HG03558 (cell line): Measurements from ENCODE around the gene HSF4.
A peak's percentile ranks its signal among the peaks of the same experiment; 100 is the strongest.

Experiments used
- ATAC-seq: cut with Tn5 transposase; IDR thresholded peaks from one replicate; pipeline ENCODE4 v1.9.1; 2021; ENCODE audit warnings: moderate number of reproducible peaks; ENCODE audit not compliant: unreplicated experiment; ENCODE audit errors: extremely low read depth

HSF4 gene

DNA sequence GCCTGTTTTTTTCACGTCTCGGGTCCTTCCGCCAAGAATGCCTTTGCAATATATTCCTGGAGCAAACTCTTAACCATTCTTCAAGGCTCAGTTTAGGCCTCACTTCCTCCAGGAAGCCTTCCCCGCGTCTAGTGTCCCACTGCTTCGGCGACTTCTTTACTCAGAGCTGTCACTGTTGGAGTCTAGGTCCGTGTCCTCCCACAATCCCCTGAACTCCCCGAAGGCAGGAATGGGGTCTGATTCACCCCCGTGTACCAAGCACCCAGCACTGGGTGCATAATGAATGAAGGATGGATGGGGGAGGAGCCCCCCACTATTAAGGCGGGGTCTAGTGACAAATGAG lies 18.7 kb downstream of the HSF4 start:
- no peak for ATAC-seq

DNA sequence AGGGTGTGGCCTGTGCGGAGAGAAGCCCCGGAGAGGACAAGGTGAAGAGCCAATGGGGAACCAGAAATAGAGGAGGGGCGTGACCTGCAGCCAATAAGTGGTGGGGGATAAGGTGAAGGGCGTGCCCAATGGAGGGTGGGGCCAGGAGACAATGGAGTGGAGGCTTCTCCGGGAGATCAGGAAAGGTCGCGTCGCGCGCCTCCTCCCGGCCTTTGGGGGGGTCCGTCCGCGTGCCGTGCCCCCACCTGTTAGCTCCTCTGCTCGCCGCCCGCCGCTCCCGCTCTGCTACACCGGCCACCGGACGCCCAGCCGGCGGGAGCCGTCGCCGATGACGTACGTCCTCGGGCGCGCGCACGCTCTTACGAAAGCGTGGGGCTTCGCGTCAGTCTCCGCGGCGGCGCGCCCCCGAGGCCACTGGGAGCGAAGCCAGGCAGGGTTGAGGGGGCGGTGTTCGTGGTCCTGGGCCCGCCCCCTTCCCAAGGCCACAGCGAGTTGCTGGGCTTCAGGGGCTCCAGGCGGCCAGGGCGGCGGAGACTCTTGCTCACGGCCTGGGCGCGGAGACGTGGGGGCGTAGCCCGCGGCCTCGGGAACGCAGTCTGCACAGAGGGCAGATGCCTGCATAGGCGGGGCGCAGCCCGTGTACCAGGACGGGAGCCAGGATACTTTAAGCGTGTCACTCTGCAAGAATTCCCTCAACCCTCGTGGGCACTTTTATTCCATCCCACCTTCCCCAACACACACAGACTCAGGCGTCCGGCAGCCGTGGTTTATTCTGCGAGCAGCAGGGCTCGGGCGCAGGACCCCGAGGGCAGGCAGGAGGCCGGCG lies 19.3 kb downstream of the HSF4 start, which contains the start of gene MATCAP1:
MATCAP1 (minus strand) TSS at position 337 of the 826 bp plus-strand sequence. CDS start 3,353 bp downstream, outside the sequence.
- peak; percentile 72 for ATAC-seq

DNA sequence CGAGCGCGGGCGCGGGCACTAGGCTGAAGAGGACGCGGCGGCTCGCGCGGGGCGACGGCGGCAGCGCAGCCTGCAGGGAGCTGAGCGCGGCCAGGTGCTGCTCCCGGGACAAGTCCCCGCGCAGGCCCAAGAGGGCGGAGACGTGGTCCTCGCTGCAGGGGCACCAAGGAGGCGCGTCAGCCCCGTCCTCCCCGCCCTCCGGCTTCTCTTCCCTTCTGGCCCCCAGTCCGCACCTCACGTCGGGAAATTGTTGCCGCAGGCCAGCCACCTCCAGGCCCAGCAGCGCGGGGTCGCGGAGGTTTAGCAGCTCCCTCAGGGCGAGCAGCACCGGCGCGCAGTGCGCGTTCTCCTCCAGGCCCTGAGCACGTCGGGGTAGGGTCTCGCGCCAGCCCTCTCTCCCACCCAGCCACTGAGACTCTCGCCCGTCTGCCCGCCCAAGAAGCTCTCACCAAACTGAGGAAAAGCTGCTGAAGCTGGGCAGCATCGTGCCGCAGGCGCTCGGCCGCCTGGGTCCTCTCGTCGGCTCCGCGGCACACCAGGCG lies 20.0 kb downstream of the HSF4 start:
- no peak for ATAC-seq

DNA sequence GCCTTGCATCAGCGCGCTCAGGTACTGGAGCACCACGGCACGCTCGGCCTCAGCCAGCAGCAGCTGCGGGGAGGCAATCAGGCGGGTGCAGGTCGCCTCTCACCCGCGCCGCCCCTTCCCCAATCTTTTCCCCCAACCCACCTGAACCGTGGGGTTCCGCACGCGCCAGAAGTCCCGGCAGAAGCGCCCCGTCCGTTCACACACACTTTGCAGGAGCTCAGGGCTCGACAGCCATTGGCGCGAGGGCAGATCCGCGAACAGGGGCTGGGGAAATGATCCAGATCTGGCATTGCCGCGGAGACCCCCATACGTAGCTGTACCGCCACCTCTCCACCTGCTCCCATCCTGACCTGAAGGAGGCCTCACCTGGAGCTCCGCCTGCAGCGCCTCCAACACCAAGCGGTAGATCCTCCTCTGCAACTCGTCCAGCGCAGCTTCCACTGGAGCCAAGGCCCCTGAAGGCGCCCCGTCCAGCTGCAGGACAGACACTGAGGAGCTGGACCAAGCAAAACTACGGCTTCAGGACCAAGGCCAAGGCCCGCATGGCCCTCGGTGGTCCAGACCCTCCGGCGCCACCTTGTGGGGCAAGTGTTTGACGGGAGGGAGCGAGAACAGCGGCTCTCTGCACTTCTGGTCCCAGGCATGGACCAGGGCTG lies 20.6 kb downstream of the HSF4 start:
- no peak for ATAC-seq

DNA sequence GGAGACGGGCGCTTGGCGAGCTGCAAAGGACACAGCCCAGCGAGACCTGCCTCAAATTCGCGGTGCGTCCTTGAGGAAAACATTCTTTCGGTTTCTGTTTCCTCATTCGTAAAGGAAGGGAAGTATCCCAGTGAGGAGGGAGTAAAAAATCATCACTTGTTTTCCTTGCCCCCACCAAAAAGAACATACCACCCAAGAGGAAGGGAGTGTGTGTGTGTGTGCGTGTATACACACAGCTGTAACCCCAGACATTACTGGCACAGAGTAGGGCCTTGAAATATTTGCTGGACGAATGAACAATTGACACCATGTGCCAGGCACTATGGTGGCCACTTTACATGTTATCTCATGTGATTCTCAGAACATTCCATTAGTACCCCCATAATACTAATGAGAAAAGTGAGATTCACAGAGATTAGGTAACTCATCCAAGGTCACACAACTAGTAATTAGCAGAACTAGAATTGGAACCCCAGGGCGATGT lies 21.1 kb downstream of the HSF4 start:
- no peak for ATAC-seq

DNA sequence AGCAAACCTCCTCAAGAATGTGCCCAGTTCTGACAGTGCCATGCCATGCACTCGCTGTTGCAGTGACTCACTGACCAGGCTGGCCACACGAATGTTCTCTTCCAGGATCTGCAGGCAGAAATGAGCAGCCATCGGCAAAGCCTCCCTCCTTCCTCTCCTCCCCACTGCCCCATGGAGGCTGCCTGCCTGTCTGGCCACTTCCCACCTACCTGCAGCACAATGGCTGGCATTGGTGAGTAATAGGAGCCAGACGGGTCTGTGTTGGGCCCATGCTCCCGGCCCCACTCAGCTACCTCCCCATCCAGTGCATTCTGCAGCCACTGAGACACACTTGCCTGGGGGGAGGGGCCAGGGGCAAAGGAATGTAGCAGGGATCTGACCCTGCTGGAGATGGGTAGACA lies 22.0 kb downstream of the HSF4 start:
- no peak for ATAC-seq

DNA sequence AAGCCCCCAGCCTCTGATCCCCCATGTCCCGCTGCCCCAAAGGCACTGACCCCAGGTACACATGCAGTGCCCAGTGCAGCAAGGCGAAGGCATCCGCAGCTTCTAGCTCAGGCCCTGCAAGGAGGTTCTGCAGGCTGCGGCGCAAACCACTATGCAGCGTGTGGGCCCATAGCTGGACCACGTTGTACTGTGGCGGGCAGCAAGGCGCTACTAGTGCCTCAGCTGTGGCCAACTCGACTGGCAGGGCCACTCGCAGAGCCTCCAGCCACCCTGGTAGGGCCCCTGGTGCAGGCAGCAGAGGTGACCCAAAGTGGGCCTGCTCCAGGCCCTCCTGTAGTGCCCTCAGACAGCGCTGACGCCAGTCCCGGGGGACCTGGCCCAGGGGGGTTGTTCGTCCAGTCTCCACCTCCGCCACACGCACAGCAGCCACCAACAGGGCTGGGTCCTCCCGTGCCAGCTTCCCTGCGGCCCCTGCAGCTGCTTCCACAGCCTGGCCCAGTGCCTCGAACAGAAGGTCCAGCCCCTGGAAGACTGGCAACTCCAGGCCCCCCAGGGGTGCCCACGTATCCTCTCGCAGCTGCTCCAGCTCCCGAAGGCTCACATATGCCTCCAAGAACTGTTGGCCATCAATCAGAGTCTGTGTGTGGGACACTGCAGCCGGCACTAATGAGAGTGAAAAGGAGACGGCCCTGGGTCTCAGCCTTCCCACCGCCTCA lies 22.8 kb downstream of the HSF4 start:
- ATAC-seq, result no peak

DNA sequence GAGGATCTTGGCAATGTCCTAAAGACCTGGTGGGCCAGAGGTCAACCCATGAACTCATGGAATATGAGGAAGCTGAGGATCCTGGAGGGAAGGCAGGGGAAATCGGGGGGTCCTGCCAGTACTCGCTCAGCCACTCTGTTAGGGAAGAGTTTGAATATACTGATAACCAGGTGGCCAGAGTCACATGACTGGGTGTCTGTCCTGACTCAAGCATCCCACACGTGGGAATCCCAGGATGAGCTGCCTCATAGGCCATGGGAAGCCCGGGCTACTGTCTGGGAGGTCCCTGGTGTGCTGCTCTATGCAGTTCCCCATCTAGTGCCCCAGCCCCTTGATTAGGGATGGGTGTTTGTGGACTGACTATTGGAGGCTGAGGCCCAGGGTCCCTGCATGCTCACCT lies 23.8 kb downstream of the HSF4 start:
- no peak for ATAC-seq

DNA sequence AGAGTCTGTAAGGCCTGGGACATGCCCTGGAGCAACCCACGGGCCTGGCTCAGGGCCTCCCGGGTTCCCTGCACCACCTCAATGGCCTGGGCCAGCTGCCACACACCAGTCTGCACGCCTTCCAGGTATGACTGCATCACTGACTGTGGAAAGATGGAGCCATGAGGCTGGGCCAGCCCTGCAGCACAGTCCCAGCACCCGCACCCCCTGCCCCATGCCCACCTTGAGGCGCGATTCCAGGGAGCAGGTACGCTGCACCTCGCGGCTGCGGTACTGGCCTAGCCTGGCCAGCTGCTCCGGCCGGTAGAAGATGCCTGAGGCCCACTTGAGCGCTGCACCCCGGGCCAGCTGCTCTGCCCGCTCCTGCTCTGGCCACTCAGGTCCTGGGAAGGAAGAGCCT lies 24.3 kb downstream of the HSF4 start:
- no peak for ATAC-seq

DNA sequence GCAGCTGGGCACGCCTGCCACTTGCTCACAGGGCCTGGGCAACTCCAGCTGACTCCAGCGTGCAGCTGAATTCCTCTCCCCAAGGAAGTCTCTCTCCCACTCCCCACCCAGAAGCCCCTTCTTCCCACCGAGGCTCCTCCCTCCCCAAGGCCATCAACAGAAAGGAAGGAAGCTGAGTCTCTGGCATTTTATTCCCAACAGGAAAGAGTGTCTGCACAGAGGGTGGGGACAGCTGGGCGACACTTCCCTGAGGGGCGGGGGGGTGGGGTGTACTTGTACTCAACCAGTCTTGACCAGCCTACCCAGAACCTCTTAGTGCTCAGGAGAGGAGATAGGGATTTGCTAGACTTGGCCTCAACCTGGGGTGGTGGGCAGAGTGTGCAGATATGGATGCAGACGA lies 25.5 kb downstream of the HSF4 start, which contains the start of gene EXOC3L1:
EXOC3L1 (minus strand) TSS at position 96 of the 400 bp plus-strand sequence. CDS start 460 bp downstream, outside the sequence.
- no peak for ATAC-seq

DNA sequence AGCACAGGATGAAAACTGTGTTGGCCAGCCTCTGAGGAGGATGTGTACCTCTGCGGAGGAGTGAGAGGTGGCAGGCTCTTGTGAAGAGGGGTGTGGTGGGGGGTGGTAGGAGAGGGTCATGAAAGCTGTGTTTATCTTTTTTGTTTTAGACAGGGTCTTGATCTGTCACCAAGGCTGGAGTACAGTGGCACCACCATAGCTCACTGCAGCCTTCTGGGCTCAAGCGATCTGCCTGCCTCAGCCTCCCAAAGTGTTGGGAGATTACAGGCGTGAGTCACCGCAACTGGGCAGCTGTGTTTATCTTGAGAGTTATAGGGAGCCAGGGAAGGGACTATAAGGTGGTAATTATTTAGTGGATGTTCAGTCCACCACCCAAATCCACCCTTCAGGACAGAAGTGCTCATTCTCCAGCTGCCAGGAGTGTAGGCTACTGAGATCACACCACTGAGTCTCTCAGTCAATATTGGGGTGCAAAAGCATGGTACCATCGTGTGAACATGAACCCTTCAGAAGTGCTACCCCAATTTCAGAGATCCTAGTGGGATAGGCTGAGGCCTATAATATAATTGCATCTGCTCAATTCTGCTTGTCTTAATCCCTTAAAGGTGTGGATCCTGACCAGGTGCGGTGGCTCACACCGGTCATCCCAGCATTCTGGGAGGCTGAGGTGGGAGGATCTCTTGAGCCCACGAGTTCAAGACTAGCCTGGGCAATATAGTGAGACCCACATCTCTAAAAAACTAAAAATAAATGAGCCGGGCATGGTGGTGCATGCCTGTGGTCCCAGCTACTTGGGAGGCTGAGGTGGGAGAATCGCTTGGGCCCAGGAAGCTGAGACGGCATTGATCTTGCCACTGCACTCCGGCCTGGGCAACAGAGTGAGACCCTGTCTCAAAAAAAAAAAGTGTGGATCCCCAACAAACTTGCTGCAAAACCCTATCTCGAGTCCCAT lies 26.2 kb downstream of the HSF4 start:
- ATAC-seq, result no peak

DNA sequence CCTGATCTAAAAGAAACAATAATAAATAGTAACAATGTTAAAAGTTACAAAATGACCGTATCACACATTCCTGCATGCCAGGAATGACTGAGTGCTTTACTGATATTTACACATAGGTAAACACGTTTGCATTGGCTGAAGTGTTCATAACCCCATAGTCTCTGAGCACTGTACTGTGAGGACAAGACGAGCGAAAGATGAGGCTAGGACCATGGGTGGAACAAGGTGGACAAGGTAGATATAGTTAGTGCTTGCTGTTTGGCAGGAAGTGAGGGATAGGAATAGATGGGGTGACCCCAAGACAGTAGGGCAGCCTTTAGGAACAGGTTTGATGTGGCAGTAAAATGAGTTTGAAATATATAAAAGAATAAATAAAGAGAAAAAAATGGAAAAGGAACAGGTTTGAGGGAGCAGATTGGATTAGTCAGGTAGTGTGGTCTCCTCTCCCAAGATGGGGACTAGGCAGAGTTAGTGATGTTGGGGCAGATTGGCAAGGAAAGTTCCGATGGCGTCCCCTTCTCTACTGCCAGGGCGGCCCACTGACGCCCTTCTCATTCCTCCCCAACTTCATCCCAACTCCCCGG lies 27.0 kb downstream of the HSF4 start:
- ATAC-seq, result no peak

DNA sequence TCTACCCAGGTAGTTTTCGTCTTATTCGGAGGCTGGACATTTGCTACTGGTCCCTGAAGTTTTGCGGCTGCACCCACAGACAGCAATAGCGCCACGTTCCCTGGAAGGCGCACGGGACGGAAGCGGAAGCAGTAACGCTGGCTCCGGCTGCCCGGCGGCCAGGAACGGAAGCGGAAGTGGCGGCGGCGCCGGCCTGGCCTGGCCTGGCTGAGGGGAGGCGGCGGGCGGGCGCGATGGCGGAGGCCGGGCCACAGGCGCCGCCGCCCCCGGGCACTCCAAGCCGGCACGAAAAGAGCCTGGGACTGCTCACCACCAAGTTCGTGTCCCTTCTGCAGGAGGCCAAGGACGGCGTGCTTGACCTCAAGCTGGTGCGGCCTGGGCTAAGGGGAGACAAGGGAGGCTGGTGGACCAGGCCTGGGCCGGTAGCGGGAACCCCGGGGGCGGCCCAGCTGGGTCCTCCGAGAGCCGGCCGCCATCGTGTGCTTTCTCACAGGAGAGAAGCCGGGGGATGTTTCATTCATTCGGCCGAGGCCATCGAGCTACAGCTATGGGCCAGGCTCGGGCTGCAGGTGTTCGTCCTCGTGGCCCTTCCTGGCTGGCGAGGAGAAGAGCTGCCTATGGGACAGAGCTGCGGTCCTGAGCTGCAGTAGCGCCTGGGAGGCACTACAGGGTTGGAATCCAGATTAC lies 27.6 kb downstream of the HSF4 start, which contains the start of gene E2F4:
E2F4 (plus strand) TSS at position 161 of the 687 bp plus-strand sequence; CDS start at position 234, 73 bp downstream.
- ATAC-seq, result peak; percentile 66

DNA sequence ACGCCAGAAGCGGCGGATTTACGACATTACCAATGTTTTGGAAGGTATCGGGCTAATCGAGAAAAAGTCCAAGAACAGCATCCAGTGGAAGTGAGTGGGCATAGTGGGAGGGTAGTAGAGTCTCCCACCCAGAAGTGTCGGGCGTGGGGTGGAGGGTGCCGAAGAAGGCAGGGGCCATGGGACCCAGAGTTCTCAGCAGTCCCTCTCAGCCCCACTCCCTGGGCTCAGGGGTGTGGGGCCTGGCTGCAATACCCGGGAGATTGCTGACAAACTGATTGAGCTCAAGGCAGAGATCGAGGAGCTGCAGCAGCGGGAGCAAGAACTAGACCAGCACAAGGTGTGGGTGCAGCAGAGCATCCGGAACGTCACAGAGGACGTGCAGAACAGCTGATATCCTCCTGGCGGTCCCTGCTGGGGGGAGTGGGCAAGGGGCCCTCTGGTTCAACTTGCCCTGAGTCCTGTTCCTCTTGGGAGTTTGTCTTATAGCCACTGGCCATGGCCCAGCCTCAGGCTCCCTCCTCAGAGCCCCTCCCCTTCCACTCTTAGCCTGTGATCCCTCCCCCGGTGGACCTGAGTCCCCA lies 28.3 kb downstream of the HSF4 start:
- no peak for ATAC-seq

DNA sequence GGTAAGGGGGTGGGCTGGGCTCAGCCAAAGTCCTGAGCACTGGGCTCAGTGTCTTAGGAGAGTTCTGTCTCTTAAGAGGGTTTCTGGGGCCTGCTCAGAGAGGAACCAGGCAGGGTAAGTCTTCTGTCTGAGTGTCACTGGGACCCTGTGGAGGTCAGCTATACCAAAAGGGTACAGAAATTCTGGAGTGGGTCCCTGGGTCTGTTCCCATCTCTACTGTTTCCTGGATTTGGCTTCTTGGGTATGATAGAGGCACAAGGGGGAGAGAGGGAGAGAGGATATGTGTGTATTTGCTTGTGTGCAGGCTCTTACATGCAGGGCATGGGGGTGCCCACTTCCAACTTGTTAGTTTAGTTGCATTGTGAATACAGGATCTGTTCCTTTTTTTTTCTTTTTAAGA lies 29.0 kb downstream of the HSF4 start:
- ATAC-seq, result no peak

DNA sequence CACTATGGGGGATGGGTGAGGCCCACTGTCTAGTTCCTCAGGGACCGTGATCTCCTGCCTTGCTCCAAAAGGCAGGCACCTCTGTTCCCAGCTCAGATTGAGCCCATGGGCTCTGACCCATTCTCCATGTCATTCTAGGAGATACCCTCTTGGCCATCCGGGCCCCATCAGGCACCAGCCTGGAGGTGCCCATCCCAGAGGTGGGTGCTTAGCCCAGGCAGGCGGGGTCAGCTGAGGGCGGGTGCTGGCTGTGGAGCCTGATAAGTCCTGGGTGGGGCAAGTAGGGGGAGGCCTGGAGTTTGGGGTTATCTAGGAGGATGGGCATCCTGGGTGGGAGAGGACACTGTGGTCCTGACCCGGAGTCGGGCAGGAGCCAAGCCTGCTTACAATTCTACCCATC lies 29.7 kb downstream of the HSF4 start:
- ATAC-seq, result no peak

DNA sequence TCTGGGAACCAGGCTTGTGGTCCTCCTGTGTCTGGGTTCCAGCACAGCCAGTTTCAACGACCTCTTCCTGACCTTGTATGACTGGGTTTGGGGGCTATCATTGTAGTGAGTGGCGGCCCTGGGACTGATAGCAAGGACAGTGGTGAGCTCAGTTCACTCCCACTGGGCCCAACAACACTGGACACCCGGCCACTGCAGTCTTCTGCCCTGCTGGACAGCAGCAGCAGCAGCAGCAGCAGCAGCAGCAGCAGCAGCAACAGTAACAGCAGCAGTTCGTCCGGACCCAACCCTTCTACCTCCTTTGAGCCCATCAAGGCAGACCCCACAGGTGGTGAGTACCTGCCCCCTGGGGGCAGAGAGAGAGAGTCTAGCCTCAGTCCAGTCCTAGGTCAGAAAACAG lies 31.1 kb downstream of the HSF4 start:
- no peak for ATAC-seq

DNA sequence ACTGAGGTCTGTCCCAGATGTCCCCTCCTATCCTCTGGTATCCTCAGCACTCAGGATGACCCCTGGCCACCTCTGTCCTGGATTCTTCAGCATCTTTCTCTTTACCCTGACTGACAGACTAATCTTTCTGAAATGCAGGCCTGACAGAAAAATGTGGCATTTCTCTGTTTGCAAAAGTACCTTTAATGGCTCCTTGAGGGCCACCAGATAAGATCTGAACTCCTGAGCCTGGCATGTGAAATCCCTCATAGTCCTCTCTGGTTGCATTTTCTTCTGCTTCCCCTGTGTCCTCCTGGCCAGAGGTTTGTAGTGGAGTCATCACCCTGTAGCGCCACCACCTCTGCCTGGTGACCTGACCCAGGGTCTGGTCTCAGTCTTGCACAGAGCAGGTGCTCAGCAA lies 32.3 kb downstream of the HSF4 start:
- ATAC-seq, result no peak
